Mesodermal cell (in vitro differentiated cells): Measurements from ENCODE around the gene GDPD5.

Experiments
- H3K27ac ChIP-seq: 2 replicates; pipeline ENCODE4 v1.7.0; 2013; ENCODE audit warnings: mild to moderate bottlenecking, low read depth, low read length, moderate library complexity; ENCODE audit not compliant: severe bottlenecking
- H3K36me3 ChIP-seq: 2 replicates; pipeline ENCODE4 v1.7.1; 2013; ENCODE audit warnings: mild to moderate bottlenecking, low read length, moderate library complexity; ENCODE audit not compliant: control insufficient read depth, insufficient read depth
- H3K4me1 ChIP-seq: one replicate; pipeline ENCODE4 v1.7.1; 2013; ENCODE audit warnings: mild to moderate bottlenecking, low read length; ENCODE audit not compliant: insufficient read depth, control insufficient read depth, poor library complexity, severe bottlenecking
- H3K4me3 ChIP-seq: 2 replicates; pipeline ENCODE4 v1.7.0; 2013; ENCODE audit warnings: low read length, control low read depth, mild to moderate bottlenecking; ENCODE audit not compliant: insufficient read depth, poor library complexity, severe bottlenecking; ENCODE audit errors: extremely low read depth
- H3K9me3 ChIP-seq: 2 replicates; pipeline ENCODE4 v1.7.1; 2013; ENCODE audit warnings: mild to moderate bottlenecking, low read length, moderate library complexity; ENCODE audit not compliant: control insufficient read depth
- WGBS, 2 experiments: methylation state at CpG; one replicate each; pipeline ENCODE4 v1.1.5; 2013; ENCODE audit warnings: missing lambda C conversion rate in 2 of 2; ENCODE audit not compliant: insufficient coverage in 2 of 2; 5-methylcytosine and 5-hydroxymethylcytosine counted together

Gene GDPD5

GRCh38 chr11:75467881-75468280 lies 57.9 kb downstream of the GDPD5 start:
- WGBS, 2 experiments, result 42 to 93% methylated on average over 2 to 4 of the region's 4 CpGs
- H3K4me1 ChIP-seq, result peaks cover 47% of the 10 kb centered on the region

GRCh38 chr11:75467311-75467710 lies 58.4 kb downstream of the GDPD5 start:
- H3K9me3 ChIP-seq, result no peaks in the 10 kb centered on the region
- WGBS, 2 experiments, result 87 to 97% methylated on average over 6 to 7 of the region's 8 CpGs
- H3K27ac ChIP-seq, result no peak overlapping the region
- H3K36me3 ChIP-seq, result no peaks in the 10 kb centered on the region
- H3K4me3 ChIP-seq, result no peak overlapping the region
- H3K4me1 ChIP-seq, result peaks cover 42% of the 10 kb centered on the region

More at GRCh38 chr11:75467881-75468280, 57.9 kb downstream of the GDPD5 start:
- Histone ChIP-seq H3K27ac (no peak overlapping the region), H3K4me3 (no peak overlapping the region), H3K36me3 (no peaks in the 10 kb centered on the region), H3K9me3 (no peaks in the 10 kb centered on the region)

GRCh38 chr11:75465701-75466531 lies 59.8 kb downstream of the GDPD5 start:
- 85 to 95% methylated on average over 10 to 11 of the region's 11 CpGs for WGBS, 2 experiments
- Histone ChIP-seq H3K4me1 (peaks cover 39% of the 10 kb centered on the region), H3K4me3 (no peak overlapping the region), H3K27ac (peak overlapping the region; percentile 20), H3K9me3 (no peaks in the 10 kb centered on the region), H3K36me3 (no peaks in the 10 kb centered on the region)

GRCh38 chr11:75463106-75463774 lies 62.5 kb downstream of the GDPD5 start:
- 62 to 72% methylated on average over 6 to 11 of the region's 11 CpGs for WGBS, 2 experiments
- peaks cover 30% of the 10 kb centered on the region for H3K4me1 ChIP-seq
- no peak overlapping the region for H3K27ac ChIP-seq
- H3K4me3 ChIP-seq, result no peak overlapping the region
- H3K36me3 ChIP-seq, result no peaks in the 10 kb centered on the region
- H3K9me3 ChIP-seq, result no peaks in the 10 kb centered on the region

- H3K9me3 ChIP-seq, result no peaks in the 10 kb centered on the region
- no peaks in the 10 kb centered on the region for H3K36me3 ChIP-seq
- H3K4me1 ChIP-seq, result peaks cover 19% of the 10 kb centered on the region
- no peak overlapping the region for H3K27ac ChIP-seq
- WGBS, 2 experiments, result 46 to 54% methylated on average over 4 to 5 of the region's 5 CpGs
- no peak overlapping the region for H3K4me3 ChIP-seq
Observed at GRCh38 chr11:75462117-75462653, 63.6 kb downstream of the GDPD5 start.

- Histone ChIP-seq H3K27ac (no peak overlapping the region), H3K36me3 (no peaks in the 10 kb centered on the region), H3K4me1 (peaks cover 15% of the 10 kb centered on the region), H3K9me3 (no peaks in the 10 kb centered on the region), H3K4me3 (no peak overlapping the region)
- WGBS, 2 experiments, result 97% methylated on average over 6 of the region's 6 CpGs
Observed at GRCh38 chr11:75461151-75461550, 64.6 kb downstream of the GDPD5 start.

GRCh38 chr11:75456596-75457183 lies 69.1 kb downstream of the GDPD5 start:
- Histone ChIP-seq H3K4me1 (peaks cover 3% of the 10 kb centered on the region), H3K36me3 (peaks cover 3% of the 10 kb centered on the region)
- 90 to 93% methylated on average over 13 to 14 of the region's 14 CpGs for WGBS, 2 experiments

GRCh38 chr11:75454987-75455386 lies 70.8 kb downstream of the GDPD5 start:
- Histone ChIP-seq H3K27ac (no peak overlapping the region), H3K9me3 (no peaks in the 10 kb centered on the region), H3K4me1 (no peaks in the 10 kb centered on the region), H3K36me3 (peaks cover 3% of the 10 kb centered on the region), H3K4me3 (no peak overlapping the region)
- 85 to 96% methylated on average over 5 of the region's 5 CpGs for WGBS, 2 experiments

More at GRCh38 chr11:75456596-75457183, 69.1 kb downstream of the GDPD5 start:
- Histone ChIP-seq H3K4me3 (no peak overlapping the region), H3K27ac (no peak overlapping the region), H3K9me3 (no peaks in the 10 kb centered on the region)

GRCh38 chr11:75453916-75454655 lies 71.7 kb downstream of the GDPD5 start:
- H3K4me3 ChIP-seq, result no peak overlapping the region
- H3K36me3 ChIP-seq, result peaks cover 3% of the 10 kb centered on the region
- H3K4me1 ChIP-seq, result no peaks in the 10 kb centered on the region
- H3K9me3 ChIP-seq, result no peaks in the 10 kb centered on the region
- H3K27ac ChIP-seq, result no peak overlapping the region
- 92 to 95% methylated on average over 6 to 7 of the region's 9 CpGs for WGBS, 2 experiments
